ENCODE data around the gene CAPZA1.

DNA sequence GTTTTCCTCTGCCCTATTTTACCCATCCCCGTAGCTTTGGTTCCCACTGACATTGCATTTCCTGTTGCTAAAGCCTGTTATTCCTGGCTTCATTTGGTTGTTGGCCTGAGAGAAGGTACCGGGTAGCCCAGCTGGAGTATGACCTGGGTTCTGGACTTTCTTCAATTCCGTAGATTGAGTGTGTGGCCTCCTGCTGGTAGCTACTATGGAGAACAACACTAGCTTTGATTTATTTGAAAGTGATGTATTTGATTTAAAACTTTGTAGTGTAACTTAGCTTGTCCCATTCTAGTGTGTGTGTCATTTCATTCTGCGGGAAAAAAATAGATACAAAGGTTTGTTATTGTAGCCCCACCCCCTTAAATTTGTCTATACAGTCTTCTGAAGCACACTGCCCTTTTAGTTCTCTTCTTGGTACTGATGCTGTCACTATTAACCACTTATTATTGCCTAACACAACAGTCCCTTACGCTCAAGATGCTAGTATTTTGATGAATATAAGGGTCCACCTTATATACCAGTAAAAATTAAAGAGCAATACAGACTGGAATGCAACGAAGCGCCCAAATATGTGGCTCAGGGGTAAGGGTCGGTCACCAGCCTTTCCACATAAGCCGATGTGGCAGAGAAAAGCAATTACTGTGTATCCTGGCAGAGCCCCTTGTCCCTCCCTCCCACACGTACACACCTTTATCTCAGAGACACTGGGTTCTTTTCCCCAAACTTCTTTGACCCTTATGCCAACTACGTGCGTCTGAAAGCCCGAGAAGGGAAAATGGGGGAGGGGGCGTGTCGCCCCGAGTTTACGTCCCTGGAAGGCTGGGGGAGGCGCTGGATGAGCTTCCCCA lies 54.2 kb downstream of the CAPZA1 start:
- TF ChIP-seq, protein P1, sequence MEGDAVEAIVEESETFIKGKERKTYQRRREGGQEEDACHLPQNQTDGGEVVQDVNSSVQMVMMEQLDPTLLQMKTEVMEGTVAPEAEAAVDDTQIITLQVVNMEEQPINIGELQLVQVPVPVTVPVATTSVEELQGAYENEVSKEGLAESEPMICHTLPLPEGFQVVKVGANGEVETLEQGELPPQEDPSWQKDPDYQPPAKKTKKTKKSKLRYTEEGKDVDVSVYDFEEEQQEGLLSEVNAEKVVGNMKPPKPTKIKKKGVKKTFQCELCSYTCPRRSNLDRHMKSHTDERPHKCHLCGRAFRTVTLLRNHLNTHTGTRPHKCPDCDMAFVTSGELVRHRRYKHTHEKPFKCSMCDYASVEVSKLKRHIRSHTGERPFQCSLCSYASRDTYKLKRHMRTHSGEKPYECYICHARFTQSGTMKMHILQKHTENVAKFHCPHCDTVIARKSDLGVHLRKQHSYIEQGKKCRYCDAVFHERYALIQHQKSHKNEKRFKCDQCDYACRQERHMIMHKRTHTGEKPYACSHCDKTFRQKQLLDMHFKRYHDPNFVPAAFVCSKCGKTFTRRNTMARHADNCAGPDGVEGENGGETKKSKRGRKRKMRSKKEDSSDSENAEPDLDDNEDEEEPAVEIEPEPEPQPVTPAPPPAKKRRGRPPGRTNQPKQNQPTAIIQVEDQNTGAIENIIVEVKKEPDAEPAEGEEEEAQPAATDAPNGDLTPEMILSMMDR (IDR thresholded peaks at IDR 0.05 in 8 of 11, conservative IDR thresholded peaks at IDR 0.05 in 3 of 11): peak in 8 of 11 experiments; percentile 14 to 46 (median 37)
- TF ChIP-seq POLR2AphosphoS5 (IDR thresholded peaks at IDR 0.05): peak in 1 of 3 donors; percentile 33
- no peak for TF ChIP-seq POLR2A (IDR thresholded peaks at IDR 0.05)
